ENCODE results near the gene ANGPTL8. TPM values are rescaled to one million over a fixed set of nuclear protein-coding genes. Genes with fewer than 3 reads are reported as not detected.
A peak's percentile ranks its signal among the peaks of the same experiment; 100 is the strongest.

ANGPTL8 gene
- total RNA-seq, 4 donors from 2014 or later = not detected

DNA sequence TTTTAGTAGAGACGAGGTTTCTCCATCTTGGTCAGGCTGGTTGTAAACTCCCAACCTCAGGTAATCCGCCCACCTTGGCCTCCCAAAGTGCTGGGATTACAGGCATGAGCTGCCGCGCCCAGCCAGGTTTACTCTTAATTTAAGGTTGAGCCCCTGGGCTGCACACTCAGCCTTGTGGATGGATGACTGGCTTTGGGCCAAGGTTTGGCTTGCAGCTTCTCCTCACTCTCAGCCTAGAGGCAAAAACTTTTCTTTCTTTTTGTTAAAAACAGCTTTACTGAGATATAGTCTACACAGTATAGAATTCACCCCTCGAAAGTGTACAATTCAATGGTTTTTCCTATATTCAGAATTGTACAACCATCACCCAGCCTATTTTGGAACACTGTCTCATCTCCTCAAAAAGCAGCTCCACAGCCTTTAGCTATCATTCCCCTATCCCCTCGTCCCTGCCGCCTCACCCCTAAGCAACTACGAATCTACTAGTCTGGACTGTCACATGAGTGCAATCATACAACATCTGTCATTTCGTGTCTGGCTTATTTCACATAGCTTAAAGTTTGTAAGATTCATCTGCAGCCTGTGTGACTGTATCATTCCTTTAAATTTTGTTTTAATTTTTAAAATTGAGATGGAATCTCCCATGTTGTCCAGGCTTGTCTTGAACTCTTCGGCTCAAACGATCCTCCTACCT lies 42.1 kb downstream of the ANGPTL8 start:
- H3K27me3 ChIP-seq = no peaks in the 10 kb centered on the region
- H3K36me3 ChIP-seq = no peaks in the 10 kb centered on the region
- H3K27ac ChIP-seq = no peak overlapping the region

GRCh38 chr19:11284515-11284914 lies 45.1 kb downstream of the ANGPTL8 start:
- no peaks in the 10 kb centered on the region for H3K36me3 ChIP-seq
- H3K9me3 ChIP-seq = no peaks in the 10 kb centered on the region
- TF ChIP-seq CTCF (IDR thresholded peaks at IDR 0.05) = no peak
- TF ChIP-seq POLR2A (IDR thresholded peaks at IDR 0.05) = no peak
- DNase-seq = no peak
- no peak overlapping the region for H3K27ac ChIP-seq
- H3K4me3 ChIP-seq = no peak overlapping the region
- H3K4me1 ChIP-seq = no peaks in the 10 kb centered on the region
- H3K27me3 ChIP-seq = no peaks in the 10 kb centered on the region

More for the DNA sequence above, 42.1 kb downstream of the ANGPTL8 start:
- TF ChIP-seq POLR2A (IDR thresholded peaks at IDR 0.05) (no peak), CTCF (IDR thresholded peaks at IDR 0.05) (no peak)
- H3K4me3 ChIP-seq = no peak overlapping the region
- H3K4me1 ChIP-seq = no peaks in the 10 kb centered on the region
- no peaks in the 10 kb centered on the region for H3K9me3 ChIP-seq
- no peak for DNase-seq

GRCh38 chr19:11286312-11286974 lies 47.0 kb downstream of the ANGPTL8 start:
- no peaks in the 10 kb centered on the region for H3K36me3 ChIP-seq
- TF ChIP-seq CTCF (IDR thresholded peaks at IDR 0.05) = peak in 2 of 6 experiments; percentile 24 to 26
- TF ChIP-seq POLR2A (IDR thresholded peaks at IDR 0.05) = no peak
- H3K27ac ChIP-seq = no peak overlapping the region
- H3K27me3 ChIP-seq = no peaks in the 10 kb centered on the region
- no peak for DNase-seq
- no peaks in the 10 kb centered on the region for H3K9me3 ChIP-seq
- H3K4me1 ChIP-seq = no peaks in the 10 kb centered on the region
- no peak overlapping the region for H3K4me3 ChIP-seq

DNA sequence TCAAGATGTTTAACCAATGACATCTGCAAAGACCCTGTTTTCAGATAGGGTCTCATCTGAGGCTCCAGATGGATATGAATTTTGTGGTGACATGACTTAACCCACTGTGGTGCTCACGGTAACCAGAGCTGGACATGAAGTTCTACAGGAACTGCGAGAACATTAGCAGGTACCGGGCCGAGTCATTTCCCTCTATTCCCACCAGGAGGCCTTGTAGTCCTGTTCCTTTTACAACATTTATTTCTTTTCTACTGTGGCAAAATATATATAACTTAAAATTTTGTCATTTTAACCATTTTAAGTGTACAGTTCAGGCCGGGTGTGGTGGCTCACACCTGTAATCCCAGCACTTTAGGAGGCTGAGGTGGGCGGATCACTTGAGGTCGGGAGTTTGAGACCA lies 48.9 kb downstream of the ANGPTL8 start:
- no peaks in the 10 kb centered on the region for H3K4me1 ChIP-seq
- H3K4me3 ChIP-seq = no peak overlapping the region
- TF ChIP-seq POLR2A (IDR thresholded peaks at IDR 0.05) = no peak
- TF ChIP-seq CTCF (IDR thresholded peaks at IDR 0.05) = peak in 4 of 6 experiments; percentile 22 to 38 (median 31)
- DNase-seq = no peak
- H3K27me3 ChIP-seq = no peaks in the 10 kb centered on the region
- no peaks in the 10 kb centered on the region for H3K36me3 ChIP-seq
- H3K9me3 ChIP-seq = no peaks in the 10 kb centered on the region
- H3K27ac ChIP-seq = no peak overlapping the region

GRCh38 chr19:11290256-11290655 lies 50.8 kb downstream of the ANGPTL8 start:
- no peak overlapping the region for H3K27ac ChIP-seq
- no peaks in the 10 kb centered on the region for H3K27me3 ChIP-seq

More at GRCh38 chr19:11290256-11290655, 50.8 kb downstream of the ANGPTL8 start:
- no peak for DNase-seq
- no peaks in the 10 kb centered on the region for H3K9me3 ChIP-seq
- no peaks in the 10 kb centered on the region for H3K36me3 ChIP-seq
- TF ChIP-seq POLR2A (IDR thresholded peaks at IDR 0.05) (no peak), CTCF (IDR thresholded peaks at IDR 0.05) (no peak)
- H3K4me1 ChIP-seq = peaks cover 0 to 5% (median 0%) of the 10 kb centered on the region in 4 donors
- no peak overlapping the region for H3K4me3 ChIP-seq
